ENCODE data around the gene MGAT3. TPM values are rescaled to one million over a fixed set of nuclear protein-coding genes. Genes with fewer than 3 reads are reported as not detected.

MGAT3 gene
- total and polyA plus RNA-seq, 12 donors, result 0.42 to 6.9 (median 1.7) TPM

GRCh38 chr22:39537975-39538374, 81.2 kb downstream of the MGAT3 start:
- no peaks in the 10 kb centered on the region for H3K9me3 ChIP-seq (replicated peaks in 1 of 3)
- no peaks in the 10 kb centered on the region for H3K36me3 ChIP-seq (replicated peaks in 1 of 2)
- no peak for TF ChIP-seq CTCF (IDR thresholded peaks at IDR 0.05)
- intact Hi-C loops (cut with DNase I), result loop anchor here (2.0 to 10.0 kb wide), 3 partner anchors 485 to 807 kb away; partner anchors contain the start of gene ADSL (in 1 of the 2)
- no peak for DNase-seq
- H3K27ac ChIP-seq, result no peak overlapping the region
- no peaks in the 10 kb centered on the region for H3K27me3 ChIP-seq
- H3K4me1 ChIP-seq (replicated peaks in 1 of 2), result peaks cover 0 to 8% of the 10 kb centered on the region in 2 donors
- 39 to 59% (median 51%) methylated on average over 2 of the region's 2 CpGs for WGBS, 4 donors
- no peak overlapping the region for H3K4me3 ChIP-seq

Other genes starting within 250 kb of the MGAT3 start
- 10 to 100 TPM in 1 of 9 donors, 1 to 10 TPM in 8; 1.8 to 10.9 (median 6.1) TPM for gene PDGFB, start 212.0 kb upstream of the MGAT3 start, total RNA-seq
- 1 to 10 TPM; 4.0 to 8.7 (median 6.0) TPM for gene PDGFB, start 212.0 kb upstream of the MGAT3 start, polyA plus RNA-seq
- 1,000 to 10,000 TPM; 1,374 to 2,518 (median 1,917) TPM for gene RPL3, start 137.4 kb upstream of the MGAT3 start, total RNA-seq
- gene RPL3, start 137.4 kb upstream of the MGAT3 start, polyA plus RNA-seq, result 1,000 to 10,000 TPM; 1,433 to 2,713 (median 2,271) TPM
- 10 to 100 TPM in 8 of 9 donors, 1 to 10 TPM in 1; 9.3 to 80.0 (median 31.7) TPM for gene SYNGR1, start 107.0 kb upstream of the MGAT3 start, total RNA-seq
- gene SYNGR1, start 107.0 kb upstream of the MGAT3 start, polyA plus RNA-seq, result 10 to 100 TPM in 2 of 3 donors, 1 to 10 TPM in 1; 8.5 to 26.4 (median 18.6) TPM
- 10 to 100 TPM; 16.2 to 38.0 (median 23.5) TPM for gene TAB1, start 57.2 kb upstream of the MGAT3 start, total RNA-seq
- 10 to 100 TPM in 2 of 3 donors, 1 to 10 TPM in 1; 9.3 to 31.4 (median 20.6) TPM for gene TAB1, start 57.2 kb upstream of the MGAT3 start, polyA plus RNA-seq
- 10 to 100 TPM; 21.0 to 44.2 (median 26.8) TPM for gene MIEF1, start 45.3 kb downstream of the MGAT3 start, total RNA-seq
- gene MIEF1, start 45.3 kb downstream of the MGAT3 start, polyA plus RNA-seq, result 10 to 100 TPM in 1 of 3 donors, 1 to 10 TPM in 2; 5.1 to 27.0 (median 6.9) TPM
- gene ATF4, start 63.5 kb downstream of the MGAT3 start, total RNA-seq, result 100 to 1,000 TPM; 207 to 498 (median 323) TPM
- 1,000 to 10,000 TPM in 2 of 3 donors, 100 to 1,000 TPM in 1; 619 to 1,513 (median 1,039) TPM for gene ATF4, start 63.5 kb downstream of the MGAT3 start, polyA plus RNA-seq
- gene RPS19BP1, start 75.7 kb downstream of the MGAT3 start, total RNA-seq, result 100 to 1,000 TPM in 5 of 9 donors, 10 to 100 TPM in 4; 80.4 to 250 (median 139) TPM
- gene RPS19BP1, start 75.7 kb downstream of the MGAT3 start, polyA plus RNA-seq, result 100 to 1,000 TPM in 2 of 3 donors, 10 to 100 TPM in 1; 39.5 to 217 (median 174) TPM
- gene CACNA1I, start 113.7 kb downstream of the MGAT3 start, total RNA-seq, result 10 to 100 TPM in 2 of 9 donors, 1 to 10 TPM in 6, under 1 TPM in 1; 0.06 to 11.8 (median 2.6) TPM
- gene CACNA1I, start 113.7 kb downstream of the MGAT3 start, polyA plus RNA-seq, result 10 to 100 TPM in 1 of 3 donors, 1 to 10 TPM in 1, under 1 TPM in 1; 0.46 to 20.1 (median 7.4) TPM

Data from adrenal gland (tissue), 12 donors.